Measurements from ENCODE around the gene ZBTB8OS.

DNA sequence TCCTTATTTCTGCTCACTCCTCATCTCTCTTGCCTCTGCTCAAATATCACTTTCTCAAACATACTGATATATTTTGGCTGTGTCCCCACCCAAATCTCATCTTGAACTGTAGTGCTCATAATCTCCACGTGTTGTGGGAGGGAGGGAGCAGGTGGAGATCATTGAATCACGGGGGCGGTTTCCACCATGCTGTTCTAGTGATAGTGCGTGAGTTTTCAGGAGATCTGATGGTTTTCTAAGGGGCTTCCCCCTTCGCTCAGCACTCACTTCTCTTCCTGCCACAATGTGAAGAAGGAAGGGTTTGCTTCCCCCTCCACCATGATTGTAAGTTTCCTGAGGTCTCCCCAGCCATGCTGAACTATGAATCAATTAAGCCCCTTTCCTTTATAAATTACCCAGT is 26.6 kb downstream of the ZBTB8OS start:
- TF ChIP-seq, protein P1, sequence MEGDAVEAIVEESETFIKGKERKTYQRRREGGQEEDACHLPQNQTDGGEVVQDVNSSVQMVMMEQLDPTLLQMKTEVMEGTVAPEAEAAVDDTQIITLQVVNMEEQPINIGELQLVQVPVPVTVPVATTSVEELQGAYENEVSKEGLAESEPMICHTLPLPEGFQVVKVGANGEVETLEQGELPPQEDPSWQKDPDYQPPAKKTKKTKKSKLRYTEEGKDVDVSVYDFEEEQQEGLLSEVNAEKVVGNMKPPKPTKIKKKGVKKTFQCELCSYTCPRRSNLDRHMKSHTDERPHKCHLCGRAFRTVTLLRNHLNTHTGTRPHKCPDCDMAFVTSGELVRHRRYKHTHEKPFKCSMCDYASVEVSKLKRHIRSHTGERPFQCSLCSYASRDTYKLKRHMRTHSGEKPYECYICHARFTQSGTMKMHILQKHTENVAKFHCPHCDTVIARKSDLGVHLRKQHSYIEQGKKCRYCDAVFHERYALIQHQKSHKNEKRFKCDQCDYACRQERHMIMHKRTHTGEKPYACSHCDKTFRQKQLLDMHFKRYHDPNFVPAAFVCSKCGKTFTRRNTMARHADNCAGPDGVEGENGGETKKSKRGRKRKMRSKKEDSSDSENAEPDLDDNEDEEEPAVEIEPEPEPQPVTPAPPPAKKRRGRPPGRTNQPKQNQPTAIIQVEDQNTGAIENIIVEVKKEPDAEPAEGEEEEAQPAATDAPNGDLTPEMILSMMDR (IDR thresholded peaks at IDR 0.05; ENCODE audit: extremely low read depth in 1 of 2, insufficient read depth in 1 of 2, low read depth in 1 of 2, low read length in 2 of 2): no peak
- TF ChIP-seq POLR2AphosphoS5 (IDR thresholded peaks at IDR 0.05; ENCODE audit: insufficient read depth, low read depth, low read length) (no peak), FOS (IDR thresholded peaks at IDR 0.05; ENCODE audit: borderline replicate concordance, insufficient read depth, low read length) (no peak), EZH2 (IDR thresholded peaks at IDR 0.05; ENCODE audit: borderline replicate concordance, low read depth, low read length, severe bottlenecking) (no peak), JUN (IDR thresholded peaks at IDR 0.05; ENCODE audit: borderline replicate concordance, insufficient read depth, insufficient read length, low read depth) (no peak), POLR2A (IDR thresholded peaks at IDR 0.05; ENCODE audit: low read depth, low read length) (no peak), MAX (IDR thresholded peaks at IDR 0.05; ENCODE audit: insufficient read depth, insufficient read length) (no peak), MYC (IDR thresholded peaks at IDR 0.05; ENCODE audit: low read depth, low read length) (no peak), GATA2 (IDR thresholded peaks at IDR 0.05; ENCODE audit: insufficient read depth, insufficient read length, low read depth, low read length) (no peak)
